Gastroesophageal sphincter (tissue), 4 donors: ENCODE data around the gene CPXM2. TPM values are rescaled to one million over a fixed set of nuclear protein-coding genes. Genes with fewer than 3 reads are reported as not detected.
A peak's percentile ranks its signal among the peaks of the same experiment; 100 is the strongest.

ENCODE experiments used
- ATAC-seq: fragments of 150-250 bp; one replicate; pipeline ENCODE4 v1.9.1; 2016; ENCODE audit warnings: mild to moderate bottlenecking, moderate library complexity
- H3K27ac ChIP-seq, 4 donors: fragments of 200-600 bp; sonication (generic) in 3 of 4; 1 replicate in 3 of 4; 2 replicates in 1 of 4; pipeline ENCODE4 v1.5.1; 2016 to 2019
- H3K27me3 ChIP-seq: fragments of 200-600 bp; sonication (generic); one replicate; pipeline ENCODE4 v1.5.1; 2019
- H3K36me3 ChIP-seq, 2 donors: fragments of 200-600 bp; sonication (generic); one replicate each; pipeline ENCODE4 v1.5.1; 2019; ENCODE audit warnings: control low read depth in 1 of 2
- H3K4me1 ChIP-seq, 3 donors: fragments of 200-600 bp; sonication (generic); 1 replicate in 2 of 3; 2 replicates in 1 of 3; pipeline ENCODE4 v1.5.1; 2016 to 2019; ENCODE audit warnings: control low read depth in 2 of 3
- H3K4me3 ChIP-seq, 2 donors: fragments of 200-600 bp; sonication (generic); one replicate each; pipeline ENCODE4 v1.5.1; 2019; ENCODE audit warnings: mild to moderate bottlenecking in 1 of 2, moderate library complexity in 1 of 2
- H3K9me3 ChIP-seq, 3 donors: fragments of 200-600 bp; sonication (generic); one replicate each; pipeline ENCODE4 v1.5.1; 2017 to 2019; ENCODE audit warnings: control low read depth in 2 of 3
- CTCF ChIP-seq, 4 experiments: fragments of 200-600 bp in 2 of 4; fragments of 450-650 bp in 2 of 4; sonication (generic) in 1 of 4; IDR thresholded peaks; one replicate each; pipeline ENCODE4 v1.5.1; 2017 to 2019; ENCODE audit warnings: antibody characterized with exemption in 4 of 4, mild to moderate bottlenecking in 2 of 4, moderate library complexity in 2 of 4
- EP300 ChIP-seq: sonication (generic); formaldehyde crosslinking; IDR thresholded peaks from one replicate; pipeline ENCODE4 v1.6.1; 2017; ENCODE audit warnings: antibody characterized with exemption, mild to moderate bottlenecking
- POLR2A ChIP-seq, 2 donors: fragments of 450-650 bp; IDR thresholded peaks; one replicate each; pipeline ENCODE4 v1.6.1; 2017; ENCODE audit warnings: antibody characterized with exemption in 2 of 2, mild to moderate bottlenecking in 2 of 2, moderate library complexity in 1 of 2
- POLR2AphosphoS5 ChIP-seq: sonication (generic); formaldehyde crosslinking; IDR thresholded peaks from one replicate; pipeline ENCODE4 v1.6.1; 2017; ENCODE audit warnings: antibody characterized with exemption
- WGBS, 2 donors: methylation state at CpG; one replicate each; pipeline ENCODE4 v1.1.5; 2018; ENCODE audit warnings: low coverage in 1 of 2; 5-methylcytosine and 5-hydroxymethylcytosine counted together
- total RNA-seq, 4 donors: library from RNA; depleted of rRNA; stranded (reverse); fragments of >200 nt; gene quantifications; one replicate each; pipeline ENCODE4 v1.1.0, GENCODE V29; 2016

The CPXM2 gene
- total RNA-seq, 4 donors from 2014 or later: 57.1 to 165 (median 85.1) TPM

DNA sequence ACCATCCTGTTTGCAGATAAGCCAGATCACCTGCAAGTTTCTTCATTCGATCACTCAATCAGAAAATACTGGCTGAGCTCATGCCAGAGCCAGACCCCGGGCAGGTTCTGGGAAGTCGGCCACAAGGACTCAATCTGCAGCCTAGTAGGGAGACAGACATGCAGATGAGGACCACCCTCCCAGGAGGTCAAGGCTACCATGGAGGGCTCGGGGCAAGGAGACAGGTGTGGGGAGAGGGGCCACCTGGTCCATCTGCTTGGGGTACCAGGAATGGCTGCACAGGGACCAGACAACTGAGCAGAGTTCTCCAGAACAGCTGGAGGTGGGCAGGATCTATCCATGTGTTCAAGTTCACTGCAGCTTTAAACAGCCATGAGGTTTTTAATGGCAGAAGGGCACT, 16.8 kb upstream of the CPXM2 start:
- no peak for ATAC-seq
- Histone ChIP-seq H3K9me3 (no peaks in the 10 kb centered on the region), H3K4me1 (peaks cover 0 to 85% (median 3%) of the 10 kb centered on the region in 3 donors), H3K4me3 (no peak overlapping the region), H3K27me3 (no peaks in the 10 kb centered on the region), H3K27ac (no peak overlapping the region), H3K36me3 (no peaks in the 10 kb centered on the region)
- no peak for TF ChIP-seq CTCF (IDR thresholded peaks at IDR 0.05)
- no peak for TF ChIP-seq POLR2AphosphoS5
- TF ChIP-seq POLR2A (IDR thresholded peaks at IDR 0.05): no peak
- TF ChIP-seq EP300: no peak
- 100% methylated on average over 1 of the region's 4 CpGs; no CpG with 5 or more reads in 1 of the 2 donors for WGBS, 2 donors

GRCh38 chr10:123906884-123907652, 15.5 kb upstream of the CPXM2 start:
- no peaks in the 10 kb centered on the region for H3K27me3 ChIP-seq
- H3K4me1 ChIP-seq: peaks cover 0 to 78% (median 3%) of the 10 kb centered on the region in 3 donors
- H3K4me3 ChIP-seq: no peak overlapping the region
- H3K9me3 ChIP-seq: no peaks in the 10 kb centered on the region
- peak; percentile 66 for ATAC-seq
- H3K36me3 ChIP-seq: no peaks in the 10 kb centered on the region
- peak overlapping the region; percentile 54 to 79 (median 74) for H3K27ac ChIP-seq
- 34 to 47% methylated on average over 6 to 9 of the region's 14 CpGs for WGBS, 2 donors
- no peak for TF ChIP-seq CTCF (IDR thresholded peaks at IDR 0.05)
- TF ChIP-seq POLR2AphosphoS5: peak; percentile 22
- TF ChIP-seq POLR2A (IDR thresholded peaks at IDR 0.05): no peak
- TF ChIP-seq EP300: no peak

DNA sequence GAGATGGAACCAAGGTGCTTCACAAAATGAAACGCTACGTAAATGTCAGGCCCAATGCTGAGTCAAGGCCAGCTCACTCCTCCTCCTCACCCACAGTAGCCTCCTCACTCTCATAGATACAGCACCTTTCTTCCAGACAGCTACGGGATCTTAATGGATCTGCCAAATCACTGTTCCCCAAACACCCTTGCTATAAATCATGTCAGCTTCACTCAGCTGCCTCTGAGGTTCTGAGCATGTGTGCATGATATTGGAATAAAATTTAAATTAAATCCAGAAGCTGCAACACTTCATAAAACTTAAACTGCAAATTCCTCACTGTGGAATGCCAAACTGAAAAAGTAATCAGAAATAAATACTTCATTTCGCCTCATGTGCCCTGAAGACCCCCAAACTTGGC, 14.7 kb upstream of the CPXM2 start:
- no peaks in the 10 kb centered on the region for H3K36me3 ChIP-seq
- ATAC-seq: no peak
- H3K9me3 ChIP-seq: no peaks in the 10 kb centered on the region
- TF ChIP-seq EP300 (no peak), POLR2A (IDR thresholded peaks at IDR 0.05) (no peak), POLR2AphosphoS5 (no peak), CTCF (IDR thresholded peaks at IDR 0.05) (no peak)
- no peak overlapping the region for H3K4me3 ChIP-seq
- H3K27me3 ChIP-seq: no peaks in the 10 kb centered on the region
- peak overlapping the region in 2 of 4 donors; percentile 76 to 79 for H3K27ac ChIP-seq
- 27 to 78% methylated on average over 4 of the region's 4 CpGs for WGBS, 2 donors
- H3K4me1 ChIP-seq: peaks cover 0 to 72% (median 3%) of the 10 kb centered on the region in 3 donors

DNA sequence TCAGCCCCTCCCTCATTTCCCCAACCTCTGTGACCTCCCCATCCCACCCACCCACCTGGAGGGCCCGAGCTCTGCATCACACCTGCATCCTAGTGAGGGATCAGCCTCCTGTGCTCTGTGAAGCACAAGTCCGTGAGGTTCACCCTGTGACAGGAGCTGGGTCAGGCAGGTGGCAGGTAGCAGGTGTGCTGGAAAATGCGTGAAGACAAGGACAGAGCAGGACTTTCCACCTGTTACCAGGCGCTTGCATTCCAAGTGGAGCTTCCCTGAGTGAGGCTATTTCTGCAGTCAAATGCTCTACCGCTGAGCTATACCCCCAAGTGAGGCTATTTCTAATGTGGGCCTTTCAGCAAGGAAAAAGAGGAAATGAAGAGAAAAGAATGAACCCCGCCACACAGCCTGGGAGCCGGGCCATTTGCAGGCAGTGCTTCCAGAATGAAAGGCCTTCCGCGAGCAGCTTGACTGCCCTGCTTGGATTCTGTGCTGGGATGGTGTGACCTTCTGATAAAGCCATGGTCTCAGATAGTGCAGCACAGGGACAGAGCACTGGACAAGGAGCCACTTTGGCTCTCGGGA, 13.3 kb upstream of the CPXM2 start:
- Histone ChIP-seq H3K4me3 (no peak overlapping the region), H3K36me3 (no peaks in the 10 kb centered on the region), H3K27me3 (no peaks in the 10 kb centered on the region), H3K27ac (no peak overlapping the region), H3K4me1 (peaks cover 0 to 71% (median 3%) of the 10 kb centered on the region in 3 donors), H3K9me3 (peaks cover 0 to 7% (median 0%) of the 10 kb centered on the region in 3 donors)
- TF ChIP-seq CTCF (IDR thresholded peaks at IDR 0.05) (no peak), POLR2AphosphoS5 (no peak), POLR2A (IDR thresholded peaks at IDR 0.05) (no peak), EP300 (no peak)
- no peak for ATAC-seq
- 80% methylated on average over 4 of the region's 10 CpGs; no CpG with 5 or more reads in 1 of the 2 donors for WGBS, 2 donors
